ENCODE results near the gene TRMT44. TPM values are rescaled to one million over a fixed set of nuclear protein-coding genes. Genes with fewer than 3 reads are reported as not detected.

Gene TRMT44
- total and polyA plus RNA-seq, 2 of the 13 experiments (the other 11 are each of a cell fraction or from before 2014, with no cell fraction given): 5.8 to 8.6 TPM

DNA sequence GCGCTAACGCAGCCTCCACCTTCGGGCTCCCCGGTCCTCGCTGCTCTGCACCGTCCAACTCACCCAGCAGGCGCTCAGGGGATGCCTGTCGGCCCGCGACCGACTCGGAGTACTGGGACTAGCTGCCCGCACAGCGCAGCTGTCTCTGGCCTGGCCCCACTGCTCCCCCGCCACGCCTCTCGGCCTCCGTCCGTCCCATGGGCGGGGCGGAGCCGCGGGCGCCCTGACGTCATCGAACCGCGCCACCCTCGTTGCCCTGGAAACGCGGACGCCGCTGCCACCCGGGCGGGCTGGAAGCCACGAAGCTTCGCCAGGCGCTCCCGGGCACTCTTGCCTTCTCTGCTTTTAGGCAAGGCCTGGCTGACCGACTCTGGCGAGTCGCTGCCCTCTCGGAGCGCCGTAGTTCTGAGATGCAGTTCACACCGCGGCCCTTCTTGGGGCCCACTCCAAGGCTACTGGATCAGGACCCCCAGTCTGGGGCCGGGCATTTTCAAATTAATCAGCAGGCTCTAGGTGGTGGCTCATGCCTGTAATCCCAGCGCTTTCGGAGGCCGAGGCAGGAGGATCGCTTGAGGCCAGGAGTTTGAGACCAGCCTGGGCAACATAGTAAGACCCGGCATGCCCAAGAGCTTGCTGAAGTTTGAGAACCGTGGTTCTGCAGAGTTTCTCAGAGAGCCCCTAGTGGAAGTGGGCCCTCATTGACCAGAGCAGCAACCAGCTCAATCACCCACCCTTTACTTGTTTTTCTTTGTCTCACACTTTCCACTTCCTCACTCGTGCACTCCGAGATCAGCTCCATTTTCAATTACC, 12.1 kb upstream of the TRMT44 start (continued):
- TF ChIP-seq, protein P1, sequence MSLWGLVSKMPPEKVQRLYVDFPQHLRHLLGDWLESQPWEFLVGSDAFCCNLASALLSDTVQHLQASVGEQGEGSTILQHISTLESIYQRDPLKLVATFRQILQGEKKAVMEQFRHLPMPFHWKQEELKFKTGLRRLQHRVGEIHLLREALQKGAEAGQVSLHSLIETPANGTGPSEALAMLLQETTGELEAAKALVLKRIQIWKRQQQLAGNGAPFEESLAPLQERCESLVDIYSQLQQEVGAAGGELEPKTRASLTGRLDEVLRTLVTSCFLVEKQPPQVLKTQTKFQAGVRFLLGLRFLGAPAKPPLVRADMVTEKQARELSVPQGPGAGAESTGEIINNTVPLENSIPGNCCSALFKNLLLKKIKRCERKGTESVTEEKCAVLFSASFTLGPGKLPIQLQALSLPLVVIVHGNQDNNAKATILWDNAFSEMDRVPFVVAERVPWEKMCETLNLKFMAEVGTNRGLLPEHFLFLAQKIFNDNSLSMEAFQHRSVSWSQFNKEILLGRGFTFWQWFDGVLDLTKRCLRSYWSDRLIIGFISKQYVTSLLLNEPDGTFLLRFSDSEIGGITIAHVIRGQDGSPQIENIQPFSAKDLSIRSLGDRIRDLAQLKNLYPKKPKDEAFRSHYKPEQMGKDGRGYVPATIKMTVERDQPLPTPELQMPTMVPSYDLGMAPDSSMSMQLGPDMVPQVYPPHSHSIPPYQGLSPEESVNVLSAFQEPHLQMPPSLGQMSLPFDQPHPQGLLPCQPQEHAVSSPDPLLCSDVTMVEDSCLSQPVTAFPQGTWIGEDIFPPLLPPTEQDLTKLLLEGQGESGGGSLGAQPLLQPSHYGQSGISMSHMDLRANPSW (CRISPR knock-in tag; IDR thresholded peaks at IDR 0.05; ENCODE audit: borderline replicate concordance): 0 out of 2 replicates have a peak, but pooled peaks have one; percentile 39
- TF ChIP-seq SP4 (CRISPR knock-in tag; IDR thresholded peaks at IDR 0.05) (peak; percentile 98), ZNF17 (CRISPR knock-in tag; IDR thresholded peaks at IDR 0.05) (no peak), TARDBP (CRISPR knock-in tag; IDR thresholded peaks at IDR 0.05) (peak; percentile 73), EZH2 (conservative IDR thresholded peaks at IDR 0.05; ENCODE audit: low read depth, low read length) (no peak), ZNF468 (CRISPR knock-in tag; IDR thresholded peaks at IDR 0.05) (peak; percentile 33; the same call in 1 of the 2 replicates), PAWR (CRISPR knock-in tag; IDR thresholded peaks at IDR 0.05; ENCODE audit: borderline replicate concordance) (no peak), BCL6 (CRISPR knock-in tag; IDR thresholded peaks at IDR 0.05) (peak; percentile 48), HOXA3 (CRISPR knock-in tag; IDR thresholded peaks at IDR 0.05) (peak; percentile 88), ZNF558 (CRISPR knock-in tag; IDR thresholded peaks at IDR 0.05; ENCODE audit: borderline replicate concordance) (no peak), MXI1 (IDR thresholded peaks at IDR 0.05; ENCODE audit: borderline replicate concordance, low read depth, low read length) (peak; percentile 99), ZNF446 (CRISPR knock-in tag; IDR thresholded peaks at IDR 0.05) (0 out of 2 replicates have a peak, but pooled peaks have one; percentile 47), ISL2 (CRISPR knock-in tag; IDR thresholded peaks at IDR 0.05) (peak; percentile 51; the same call in 1 of the 2 replicates)
- TF ChIP-seq, protein P2, sequence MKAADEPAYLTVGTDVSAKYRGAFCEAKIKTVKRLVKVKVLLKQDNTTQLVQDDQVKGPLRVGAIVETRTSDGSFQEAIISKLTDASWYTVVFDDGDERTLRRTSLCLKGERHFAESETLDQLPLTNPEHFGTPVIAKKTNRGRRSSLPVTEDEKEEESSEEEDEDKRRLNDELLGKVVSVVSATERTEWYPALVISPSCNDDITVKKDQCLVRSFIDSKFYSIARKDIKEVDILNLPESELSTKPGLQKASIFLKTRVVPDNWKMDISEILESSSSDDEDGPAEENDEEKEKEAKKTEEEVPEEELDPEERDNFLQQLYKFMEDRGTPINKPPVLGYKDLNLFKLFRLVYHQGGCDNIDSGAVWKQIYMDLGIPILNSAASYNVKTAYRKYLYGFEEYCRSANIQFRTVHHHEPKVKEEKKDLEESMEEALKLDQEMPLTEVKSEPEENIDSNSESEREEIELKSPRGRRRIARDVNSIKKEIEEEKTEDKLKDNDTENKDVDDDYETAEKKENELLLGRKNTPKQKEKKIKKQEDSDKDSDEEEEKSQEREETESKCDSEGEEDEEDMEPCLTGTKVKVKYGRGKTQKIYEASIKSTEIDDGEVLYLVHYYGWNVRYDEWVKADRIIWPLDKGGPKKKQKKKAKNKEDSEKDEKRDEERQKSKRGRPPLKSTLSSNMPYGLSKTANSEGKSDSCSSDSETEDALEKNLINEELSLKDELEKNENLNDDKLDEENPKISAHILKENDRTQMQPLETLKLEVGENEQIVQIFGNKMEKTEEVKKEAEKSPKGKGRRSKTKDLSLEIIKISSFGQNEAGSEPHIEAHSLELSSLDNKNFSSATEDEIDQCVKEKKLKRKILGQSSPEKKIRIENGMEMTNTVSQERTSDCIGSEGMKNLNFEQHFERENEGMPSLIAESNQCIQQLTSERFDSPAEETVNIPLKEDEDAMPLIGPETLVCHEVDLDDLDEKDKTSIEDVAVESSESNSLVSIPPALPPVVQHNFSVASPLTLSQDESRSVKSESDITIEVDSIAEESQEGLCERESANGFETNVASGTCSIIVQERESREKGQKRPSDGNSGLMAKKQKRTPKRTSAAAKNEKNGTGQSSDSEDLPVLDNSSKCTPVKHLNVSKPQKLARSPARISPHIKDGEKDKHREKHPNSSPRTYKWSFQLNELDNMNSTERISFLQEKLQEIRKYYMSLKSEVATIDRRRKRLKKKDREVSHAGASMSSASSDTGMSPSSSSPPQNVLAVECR (CRISPR knock-in tag; IDR thresholded peaks at IDR 0.05; ENCODE audit: borderline replicate concordance): peak; percentile 100
- TF ChIP-seq, protein P3, sequence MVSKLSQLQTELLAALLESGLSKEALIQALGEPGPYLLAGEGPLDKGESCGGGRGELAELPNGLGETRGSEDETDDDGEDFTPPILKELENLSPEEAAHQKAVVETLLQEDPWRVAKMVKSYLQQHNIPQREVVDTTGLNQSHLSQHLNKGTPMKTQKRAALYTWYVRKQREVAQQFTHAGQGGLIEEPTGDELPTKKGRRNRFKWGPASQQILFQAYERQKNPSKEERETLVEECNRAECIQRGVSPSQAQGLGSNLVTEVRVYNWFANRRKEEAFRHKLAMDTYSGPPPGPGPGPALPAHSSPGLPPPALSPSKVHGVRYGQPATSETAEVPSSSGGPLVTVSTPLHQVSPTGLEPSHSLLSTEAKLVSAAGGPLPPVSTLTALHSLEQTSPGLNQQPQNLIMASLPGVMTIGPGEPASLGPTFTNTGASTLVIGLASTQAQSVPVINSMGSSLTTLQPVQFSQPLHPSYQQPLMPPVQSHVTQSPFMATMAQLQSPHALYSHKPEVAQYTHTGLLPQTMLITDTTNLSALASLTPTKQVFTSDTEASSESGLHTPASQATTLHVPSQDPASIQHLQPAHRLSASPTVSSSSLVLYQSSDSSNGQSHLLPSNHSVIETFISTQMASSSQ (IDR thresholded peaks at IDR 0.05; ENCODE audit: low read depth): no peak
- TF ChIP-seq, protein P3 (CRISPR knock-in tag; IDR thresholded peaks at IDR 0.05; ENCODE audit: borderline replicate concordance): peak; percentile 15; the same call in 1 of the 2 replicates
